HTERT RPE-1 (cell line): ENCODE data around the gene LCA5.
"Not testable (repeated sequence)": the region's sequence is repeated elsewhere in the genome, so short reads cannot be mapped to it uniquely, and the experiment has no call there.

ENCODE experiments used
- in situ Hi-C: fragments of 300-500 bp; cut with MboI; formaldehyde crosslinking; loops from 4 replicates; pipeline ENCODE4 v1.14.3; 2020; ENCODE audit warnings: low sequenced_read_pairs

LCA5 gene

GRCh38 chr6:79538106-79538971 lies 1.1 kb upstream of the LCA5 start:
- in situ Hi-C loops, result no loop called here

GRCh38 chr6:79536585-79536953 lies 661 bp downstream of the LCA5 start:
- in situ Hi-C loops, result no loop called here

GRCh38 chr6:79529567-79529966 lies 7.7 kb downstream of the LCA5 start:
- in situ Hi-C loops, result not testable (repeated sequence)

- in situ Hi-C loops, result no loop called here
Measured at GRCh38 chr6:79526897-79527296, 10.3 kb downstream of the LCA5 start.

GRCh38 chr6:79525272-79526100 lies 11.7 kb downstream of the LCA5 start:
- in situ Hi-C loops, result no loop called here

GRCh38 chr6:79524065-79524464 lies 13.2 kb downstream of the LCA5 start:
- in situ Hi-C loops, result no loop called here

GRCh38 chr6:79522609-79523008 lies 14.6 kb downstream of the LCA5 start:
- in situ Hi-C loops, result no loop called here

DNA sequence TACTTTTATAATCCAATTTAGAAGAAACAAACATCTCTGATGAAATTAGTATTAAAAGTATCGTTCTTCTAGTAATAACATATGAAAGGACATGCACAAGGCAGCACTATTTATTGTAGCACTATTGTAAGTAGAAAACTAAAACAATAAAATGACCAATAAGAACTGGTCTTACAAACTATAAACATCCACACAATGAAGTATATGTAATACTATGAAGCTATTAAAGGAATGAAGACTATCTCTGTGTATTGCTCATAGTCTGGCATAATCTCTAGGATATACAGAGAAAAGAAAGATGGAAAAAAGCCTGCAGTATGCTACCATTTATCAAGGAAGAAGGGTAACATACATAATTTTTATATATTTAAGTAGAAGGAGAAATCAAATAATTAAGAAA lies 16.7 kb downstream of the LCA5 start:
- in situ Hi-C loops, result no loop called here

- in situ Hi-C loops, result no loop called here
Measured at GRCh38 chr6:79518842-79519241, 18.4 kb downstream of the LCA5 start.

GRCh38 chr6:79515436-79515835 lies 21.8 kb downstream of the LCA5 start:
- in situ Hi-C loops, result no loop called here

DNA sequence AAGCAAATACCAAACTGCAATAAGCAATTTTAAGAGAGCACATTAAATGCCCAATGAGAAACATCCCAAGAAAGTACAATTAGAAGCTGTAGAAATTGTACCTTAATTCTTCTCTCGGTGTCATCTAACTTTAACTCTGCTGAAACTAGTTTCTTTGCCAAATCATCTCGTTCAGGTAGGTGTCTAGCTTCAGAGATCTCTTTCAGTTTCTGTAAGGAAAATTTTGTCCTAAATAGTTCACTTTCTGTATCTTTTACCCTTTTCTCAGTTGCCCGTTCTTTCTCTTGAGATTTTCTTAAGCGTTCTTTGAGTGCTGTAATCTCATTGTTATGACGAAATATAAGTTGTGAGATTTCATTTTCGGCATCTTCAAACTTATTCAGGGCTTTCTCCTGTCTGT lies 24.1 kb downstream of the LCA5 start:
- in situ Hi-C loops, result no loop called here

DNA sequence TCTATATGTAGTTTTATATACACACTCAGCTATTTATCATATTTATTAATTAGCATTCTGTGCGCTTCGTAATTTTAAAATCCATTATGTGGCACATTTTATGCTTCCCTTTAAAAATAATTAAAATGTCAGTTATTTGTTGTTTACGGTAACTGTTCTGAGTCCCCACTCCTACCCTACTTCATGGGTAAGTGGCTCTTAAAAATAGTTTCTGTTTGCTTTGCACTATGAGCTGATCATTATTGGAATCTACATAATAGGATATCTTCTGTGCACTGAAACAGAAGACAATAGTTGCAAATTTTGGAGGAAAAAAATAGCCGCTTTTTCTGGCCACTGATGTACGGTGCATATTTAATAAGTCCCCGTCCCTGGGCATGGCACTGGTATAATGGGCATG lies 25.2 kb downstream of the LCA5 start:
- in situ Hi-C loops, result no loop called here

- in situ Hi-C loops, result no loop called here
Measured at GRCh38 chr6:79510707-79511106, 26.5 kb downstream of the LCA5 start.

- in situ Hi-C loops, result no loop called here
Measured at GRCh38 chr6:79506251-79506650, 31.0 kb downstream of the LCA5 start.

DNA sequence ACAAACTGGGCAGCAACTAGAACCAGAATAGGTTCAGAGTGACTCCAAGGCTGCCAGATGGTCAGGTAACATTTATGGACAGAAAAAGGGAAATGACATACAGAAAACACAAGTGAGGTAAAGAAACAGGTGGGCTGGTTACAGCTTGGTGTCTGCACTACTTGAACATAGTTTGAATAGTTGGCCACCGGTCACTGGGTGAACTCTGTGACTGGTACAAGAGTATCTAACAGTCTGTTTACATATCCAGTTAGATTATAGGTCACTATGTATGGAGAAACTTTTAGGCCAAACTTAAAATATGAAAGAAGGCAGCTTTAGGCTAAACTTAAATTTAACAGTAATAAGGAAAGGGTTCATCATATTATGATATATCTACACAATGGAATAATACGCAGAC lies 32.9 kb downstream of the LCA5 start:
- in situ Hi-C loops, result no loop called here

DNA sequence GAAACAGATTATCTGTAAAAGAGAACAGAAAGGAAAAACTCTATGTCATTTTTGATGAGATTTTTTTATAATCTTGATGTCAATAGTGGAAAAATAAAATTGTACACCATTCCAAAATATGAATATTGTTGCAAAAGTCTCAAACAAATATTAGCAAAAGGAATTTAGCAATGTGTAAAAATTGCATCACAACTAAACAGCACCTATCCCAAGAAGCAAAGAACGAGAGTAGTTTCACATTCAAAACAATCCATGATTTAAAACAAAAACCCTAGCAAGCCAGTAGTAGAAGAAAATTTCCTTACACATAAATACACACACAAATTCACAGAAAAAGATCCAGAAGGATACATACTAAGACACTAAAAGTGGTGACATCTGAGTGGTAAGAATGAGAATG lies 38.4 kb downstream of the LCA5 start:
- in situ Hi-C loops, result no loop called here

- in situ Hi-C loops, result no loop called here
Measured at GRCh38 chr6:79495246-79495645, 42.0 kb downstream of the LCA5 start.

DNA sequence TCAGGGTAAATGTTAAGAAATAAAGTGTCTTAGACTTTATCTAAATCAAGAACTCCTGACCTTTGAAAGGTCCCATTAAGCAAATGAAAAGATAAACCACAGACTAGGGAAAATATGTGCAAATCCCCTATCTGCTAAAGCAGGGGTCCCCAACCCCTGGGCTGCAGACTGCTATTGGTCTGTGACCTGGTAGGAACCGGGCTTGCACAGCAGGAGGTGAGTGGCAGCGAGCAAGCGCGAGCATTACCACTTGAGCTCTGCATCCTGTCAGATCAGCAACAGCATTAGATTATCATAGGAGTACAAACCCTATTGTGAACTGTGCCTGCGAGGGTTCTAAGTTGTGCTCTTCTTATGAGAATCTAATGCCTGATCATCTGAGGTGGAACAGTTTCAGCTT lies 42.4 kb downstream of the LCA5 start:
- in situ Hi-C loops, result no loop called here

DNA sequence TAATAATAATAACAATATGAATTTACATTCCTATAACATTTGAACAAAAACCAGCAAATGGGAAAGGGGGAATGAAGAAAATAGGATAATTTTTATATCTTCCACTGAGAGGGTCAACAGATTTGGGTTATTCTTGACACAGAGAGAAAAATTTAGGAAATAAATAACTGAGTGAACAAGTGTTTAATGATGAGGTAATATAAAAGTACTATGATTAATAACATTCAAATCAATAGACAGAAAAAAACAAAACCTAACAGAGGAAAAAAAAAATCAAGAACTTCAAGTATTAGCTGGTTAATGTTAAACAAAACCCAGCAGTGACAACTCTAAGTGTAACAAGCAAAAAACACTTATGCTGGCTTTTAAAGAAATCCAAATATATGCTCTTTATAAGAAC lies 66.5 kb downstream of the LCA5 start:
- in situ Hi-C loops, result no loop called here

- in situ Hi-C loops, result no loop called here
Measured at GRCh38 chr6:79469376-79470246, 67.6 kb downstream of the LCA5 start.

GRCh38 chr6:79468587-79468986 lies 68.6 kb downstream of the LCA5 start:
- in situ Hi-C loops, result no loop called here
